AML-193 (cell line): ENCODE results near the gene SPINK9.
A peak's percentile ranks its signal among the peaks of the same experiment; 100 is the strongest.

ENCODE experiments used
- DNase-seq, 2 experiments: peaks; one replicate each; lab custom pipeline; 2025; lab: John Stamatoyannopoulos, UW

The SPINK9 gene

GRCh38 chr5:148368299-148368698 lies 32.9 kb downstream of the SPINK9 start:
- DNase-seq: no peak

GRCh38 chr5:148372166-148372725 lies 36.9 kb downstream of the SPINK9 start:
- DNase-seq: no peak

GRCh38 chr5:148372893-148373292 lies 37.5 kb downstream of the SPINK9 start:
- DNase-seq: no peak

- DNase-seq: peak; percentile 80 to 84
These were observed 39.5 kb downstream of the SPINK9 start for GRCh38 chr5:148374690-148375360.

GRCh38 chr5:148376198-148376597 lies 40.8 kb downstream of the SPINK9 start:
- no peak for DNase-seq

GRCh38 chr5:148378670-148379069 lies 43.3 kb downstream of the SPINK9 start:
- no peak for DNase-seq

- no peak for DNase-seq
These were observed 44.0 kb downstream of the SPINK9 start for GRCh38 chr5:148379340-148379739.

- DNase-seq: no peak
These were observed 46.5 kb downstream of the SPINK9 start for GRCh38 chr5:148381906-148382305.

- DNase-seq: no peak
These were observed 47.6 kb downstream of the SPINK9 start for GRCh38 chr5:148382961-148383360.

- peak; percentile 92 to 93 for DNase-seq
These were observed 48.4 kb downstream of the SPINK9 start, which contains the start of gene FBXO38 for GRCh38 chr5:148383564-148384379. Gene FBXO38, plus strand, starts transcription at chr5:148383958. Its CDS starts 10,819 bp downstream, at chr5:148394777.

- DNase-seq: no peak
These were observed 49.0 kb downstream of the SPINK9 start for GRCh38 chr5:148384380-148384737.

- DNase-seq: no peak
These were observed 49.7 kb downstream of the SPINK9 start for GRCh38 chr5:148385094-148385493.

GRCh38 chr5:148386041-148386440 lies 50.7 kb downstream of the SPINK9 start:
- DNase-seq: no peak

- no peak for DNase-seq
These were observed 52.0 kb downstream of the SPINK9 start for GRCh38 chr5:148387325-148387724.

GRCh38 chr5:148388696-148389095 lies 53.3 kb downstream of the SPINK9 start:
- DNase-seq: no peak
